ENCODE data around the gene ZNF273. TPM values are rescaled to one million over a fixed set of nuclear protein-coding genes. Genes with fewer than 3 reads are reported as not detected.
A peak's percentile ranks its signal among the peaks of the same experiment; 100 is the strongest.
"Not testable (repeated sequence)": the region's sequence is repeated elsewhere in the genome, so short reads cannot be mapped to it uniquely, and the experiment has no call there.

ZNF273 gene
- total and polyA plus RNA-seq, 4 donors: 3.0 to 15.7 (median 8.7) TPM

DNA sequence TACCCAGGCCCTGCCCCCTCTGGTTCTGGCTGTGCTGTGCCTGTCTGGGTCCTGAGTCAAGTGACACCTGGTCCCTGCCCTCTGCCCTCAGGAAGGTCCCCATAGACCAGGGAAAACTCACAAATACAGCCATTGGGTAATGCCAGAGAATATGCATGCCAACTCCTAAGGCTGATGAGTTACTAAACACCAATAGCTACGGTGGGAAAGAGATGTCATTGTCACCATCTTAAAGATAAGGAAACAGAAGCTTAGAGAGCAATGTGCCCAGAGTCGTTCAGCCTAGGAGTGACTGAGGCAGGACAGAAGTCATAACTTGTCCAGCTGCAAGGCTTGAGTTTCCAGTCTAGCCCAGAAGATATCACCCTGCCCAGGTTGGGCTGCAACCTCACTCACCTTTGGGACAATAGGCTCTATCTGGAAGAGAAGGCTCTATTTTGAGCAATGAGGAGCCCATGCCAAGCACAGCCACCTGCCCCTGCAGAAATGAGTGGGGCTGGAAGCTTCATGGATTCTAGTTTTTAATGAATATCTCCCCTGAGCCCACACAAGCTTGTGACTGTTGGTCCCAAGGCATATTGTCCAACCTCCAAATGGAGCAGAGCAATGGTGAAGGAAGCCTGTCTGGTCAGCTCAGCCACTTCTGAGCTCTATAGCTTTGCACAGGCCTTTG lies 42.6 kb downstream of the ZNF273 start:
- no peak for DNase-seq
- H3K4me3 ChIP-seq: no peak overlapping the region
- no peak for ATAC-seq (ENCODE audit: insufficient read depth, low FRiP score)
- WGBS, 2 donors: 38 to 49% methylated on average over 2 of the region's 2 CpGs
- no peaks in the 10 kb centered on the region for H3K36me3 ChIP-seq (ENCODE audit: control insufficient read depth in 4 of 4, insufficient read depth in 4 of 4, low read length in 4 of 4)
- no peak overlapping the region for H3K27ac ChIP-seq (ENCODE audit: low read depth in 1 of 2, low read length in 1 of 2)
- H3K27me3 ChIP-seq (ENCODE audit: control insufficient read depth in 3 of 3, insufficient read depth in 3 of 3, low read length in 2 of 3): peaks cover 0 to 15% (median 7%) of the 10 kb centered on the region in 3 donors
- H3K9ac ChIP-seq (ENCODE audit: insufficient read depth in 1 of 2, low read length in 2 of 2): no peak overlapping the region
- peaks cover 0 to 2% (median 0%) of the 10 kb centered on the region in 4 donors for H3K9me3 ChIP-seq (ENCODE audit: control insufficient read depth in 4 of 4, insufficient read depth in 3 of 4, low read length in 3 of 4)
- TF ChIP-seq, protein P1, sequence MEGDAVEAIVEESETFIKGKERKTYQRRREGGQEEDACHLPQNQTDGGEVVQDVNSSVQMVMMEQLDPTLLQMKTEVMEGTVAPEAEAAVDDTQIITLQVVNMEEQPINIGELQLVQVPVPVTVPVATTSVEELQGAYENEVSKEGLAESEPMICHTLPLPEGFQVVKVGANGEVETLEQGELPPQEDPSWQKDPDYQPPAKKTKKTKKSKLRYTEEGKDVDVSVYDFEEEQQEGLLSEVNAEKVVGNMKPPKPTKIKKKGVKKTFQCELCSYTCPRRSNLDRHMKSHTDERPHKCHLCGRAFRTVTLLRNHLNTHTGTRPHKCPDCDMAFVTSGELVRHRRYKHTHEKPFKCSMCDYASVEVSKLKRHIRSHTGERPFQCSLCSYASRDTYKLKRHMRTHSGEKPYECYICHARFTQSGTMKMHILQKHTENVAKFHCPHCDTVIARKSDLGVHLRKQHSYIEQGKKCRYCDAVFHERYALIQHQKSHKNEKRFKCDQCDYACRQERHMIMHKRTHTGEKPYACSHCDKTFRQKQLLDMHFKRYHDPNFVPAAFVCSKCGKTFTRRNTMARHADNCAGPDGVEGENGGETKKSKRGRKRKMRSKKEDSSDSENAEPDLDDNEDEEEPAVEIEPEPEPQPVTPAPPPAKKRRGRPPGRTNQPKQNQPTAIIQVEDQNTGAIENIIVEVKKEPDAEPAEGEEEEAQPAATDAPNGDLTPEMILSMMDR (IDR thresholded peaks at IDR 0.05; ENCODE audit: control extremely low read depth, extremely low read depth): no peak
- H3K4me1 ChIP-seq (ENCODE audit: control insufficient read depth in 5 of 5, insufficient read depth in 5 of 5, low read length in 5 of 5): peaks cover 0 to 8% (median 0%) of the 10 kb centered on the region in 5 donors

- Histone ChIP-seq H3K27ac (ENCODE audit: low read depth in 1 of 2, low read length in 1 of 2) (no peak overlapping the region), H3K9ac (ENCODE audit: insufficient read depth in 1 of 2, low read length in 2 of 2) (no peak overlapping the region), H3K4me1 (ENCODE audit: control insufficient read depth in 5 of 5, insufficient read depth in 5 of 5, low read length in 5 of 5) (peaks cover 0 to 8% (median 0%) of the 10 kb centered on the region in 5 donors), H3K4me3 (no peak overlapping the region), H3K27me3 (ENCODE audit: control insufficient read depth in 3 of 3, insufficient read depth in 3 of 3, low read length in 2 of 3) (peaks cover 0 to 15% (median 7%) of the 10 kb centered on the region in 3 donors), H3K9me3 (ENCODE audit: control insufficient read depth in 4 of 4, insufficient read depth in 3 of 4, low read length in 3 of 4) (peaks cover 0 to 2% (median 0%) of the 10 kb centered on the region in 4 donors), H3K36me3 (ENCODE audit: control insufficient read depth in 4 of 4, insufficient read depth in 4 of 4, low read length in 4 of 4) (no peaks in the 10 kb centered on the region)
- peak in 2 of 3 donors; percentile 25 for DNase-seq
- WGBS, 2 donors: 39 to 44% methylated on average over 5 of the region's 5 CpGs
- no peak for ATAC-seq (ENCODE audit: insufficient read depth, low FRiP score)
- TF ChIP-seq, protein P1 (IDR thresholded peaks at IDR 0.05; ENCODE audit: control extremely low read depth, extremely low read depth): no peak
These were observed 43.7 kb downstream of the ZNF273 start for GRCh38 chr7:64946772-64947171.

DNA sequence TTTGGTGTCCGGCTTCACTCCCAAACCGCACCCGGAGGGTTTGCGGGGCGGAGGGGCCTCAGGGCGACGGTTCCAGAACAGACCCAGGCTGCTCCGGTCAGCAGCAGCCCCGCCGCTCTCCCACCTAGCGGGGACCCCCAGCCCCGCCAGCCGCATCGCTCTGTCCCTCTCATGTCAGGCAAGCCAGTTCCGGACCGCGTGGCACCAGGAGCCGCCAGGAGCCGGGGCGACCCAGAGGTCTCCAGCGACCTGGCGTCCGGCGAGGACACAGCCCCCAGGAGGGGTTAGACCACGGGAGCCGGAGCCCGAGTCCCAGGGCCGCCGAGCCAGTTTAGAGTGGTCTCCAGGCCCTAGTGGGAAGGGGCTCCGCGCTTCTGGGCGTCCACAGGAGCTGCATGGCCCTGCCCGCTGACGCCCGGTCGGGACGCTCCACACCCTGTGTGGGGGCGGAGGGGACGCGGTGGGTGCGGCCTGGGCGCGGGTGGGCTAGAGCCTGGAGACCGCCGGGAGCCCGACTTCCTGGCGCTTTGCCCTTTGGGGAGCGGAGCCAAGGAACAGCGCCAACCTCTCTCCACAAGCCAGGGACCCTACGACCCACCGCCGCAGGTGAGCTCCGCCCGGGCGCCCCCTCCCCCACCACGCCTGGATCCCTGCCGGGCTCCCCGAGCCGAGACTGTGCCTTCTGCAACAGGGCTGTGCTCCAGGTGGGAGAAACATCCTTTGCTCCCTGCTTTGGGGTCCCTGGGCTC lies 44.4 kb downstream of the ZNF273 start:
- WGBS, 2 donors: 2 to 3% methylated on average over 52 to 59 of the region's 59 CpGs
- Histone ChIP-seq H3K4me3 (no peak overlapping the region), H3K4me1 (ENCODE audit: control insufficient read depth in 5 of 5, insufficient read depth in 5 of 5, low read length in 5 of 5) (peaks cover 0 to 8% (median 0%) of the 10 kb centered on the region in 5 donors), H3K9ac (ENCODE audit: insufficient read depth in 1 of 2, low read length in 2 of 2) (peak overlapping the region in 1 of 2 donors; percentile 25), H3K27me3 (ENCODE audit: control insufficient read depth in 3 of 3, insufficient read depth in 3 of 3, low read length in 2 of 3) (peaks cover 0 to 15% (median 7%) of the 10 kb centered on the region in 3 donors), H3K36me3 (ENCODE audit: control insufficient read depth in 4 of 4, insufficient read depth in 4 of 4, low read length in 4 of 4) (no peaks in the 10 kb centered on the region), H3K27ac (ENCODE audit: low read depth in 1 of 2, low read length in 1 of 2) (no peak overlapping the region), H3K9me3 (ENCODE audit: control insufficient read depth in 4 of 4, insufficient read depth in 3 of 4, low read length in 3 of 4) (peaks cover 0 to 2% (median 0%) of the 10 kb centered on the region in 4 donors)
- peak; percentile 21 to 27 (median 22) for DNase-seq
- peak; percentile 20 for ATAC-seq (ENCODE audit: insufficient read depth, low FRiP score)
- TF ChIP-seq, protein P1 (IDR thresholded peaks at IDR 0.05; ENCODE audit: control extremely low read depth, extremely low read depth): no peak

GRCh38 chr7:64948774-64949173 lies 45.7 kb downstream of the ZNF273 start:
- not testable (repeated sequence) for H3K27ac ChIP-seq (ENCODE audit: low read depth in 1 of 2, low read length in 1 of 2); DNase-seq; H3K9ac ChIP-seq (ENCODE audit: insufficient read depth in 1 of 2, low read length in 2 of 2); H3K4me1 ChIP-seq (ENCODE audit: control insufficient read depth in 5 of 5, insufficient read depth in 5 of 5, low read length in 5 of 5); ATAC-seq (ENCODE audit: insufficient read depth, low FRiP score); H3K4me3 ChIP-seq; H3K36me3 ChIP-seq (ENCODE audit: control insufficient read depth in 4 of 4, insufficient read depth in 4 of 4, low read length in 4 of 4); H3K9me3 ChIP-seq (ENCODE audit: control insufficient read depth in 4 of 4, insufficient read depth in 3 of 4, low read length in 3 of 4)
- H3K27me3 ChIP-seq (ENCODE audit: control insufficient read depth in 3 of 3, insufficient read depth in 3 of 3, low read length in 2 of 3): peaks cover 0 to 15% (median 7%) of the 10 kb centered on the region in 3 donors
- 91 to 95% methylated on average over 1 of the region's 1 CpG for WGBS, 2 donors

- WGBS, 2 donors: 26 to 48% methylated on average over 9 of the region's 9 CpGs
- not testable (repeated sequence) for H3K4me1 ChIP-seq (ENCODE audit: control insufficient read depth in 5 of 5, insufficient read depth in 5 of 5, low read length in 5 of 5); H3K27ac ChIP-seq (ENCODE audit: low read depth in 1 of 2, low read length in 1 of 2); DNase-seq; H3K36me3 ChIP-seq (ENCODE audit: control insufficient read depth in 4 of 4, insufficient read depth in 4 of 4, low read length in 4 of 4); H3K9ac ChIP-seq (ENCODE audit: insufficient read depth in 1 of 2, low read length in 2 of 2); H3K9me3 ChIP-seq (ENCODE audit: control insufficient read depth in 4 of 4, insufficient read depth in 3 of 4, low read length in 3 of 4); H3K4me3 ChIP-seq
- peaks cover 0 to 10% (median 7%) of the 10 kb centered on the region in 3 donors for H3K27me3 ChIP-seq (ENCODE audit: control insufficient read depth in 3 of 3, insufficient read depth in 3 of 3, low read length in 2 of 3)
- peak; percentile 28 for ATAC-seq (ENCODE audit: insufficient read depth, low FRiP score)
These were observed 47.6 kb downstream of the ZNF273 start for GRCh38 chr7:64950673-64951072.
